HepG2 (cell line): Measurements from ENCODE around the gene SAMD8. TPM values are rescaled to one million over a fixed set of nuclear protein-coding genes. Genes with fewer than 3 reads are reported as not detected.

ENCODE experiments used
- ATAC-seq: fragments of 200-7000 bp; cut with Tn5 transposase; 3 replicates; pipeline ENCODE4 v1.9.1; 2020; ENCODE audit warnings: mild to moderate bottlenecking, moderate library complexity
- BruUV-seq: library from RNA; stranded (reverse); fragments of 400-500 nt; replicated peaks from 2 replicates; lab custom pipeline; 2021; lab: Mats Ljungman, UMichigan
- CTCF ChIA-PET: fragments of 300-600 bp; formaldehyde crosslinking; extraction: SDS; loops from one replicate; lab custom pipeline; 2021; ENCODE audit warnings: low total read pairs, inconsistent platforms, low intra/inter-chr PET ratio; lab: Yijun Ruan, JAX
- POLR2A ChIA-PET: fragments of 350-600 bp; sonication (Branson Sonifier 250); formaldehyde crosslinking; loops from one replicate; lab custom pipeline; 2020; ENCODE audit warnings: antibody characterized with exemption, inconsistent platforms; lab: Yijun Ruan, JAX
- DNase-seq: peaks from one replicate; pipeline ENCODE4 v3.0.0-alpha.2; 2015; ENCODE audit warnings: low spot score
- FAIRE-seq: peaks from 3 replicates; lab custom pipeline; 2011; peaks lifted over from hg19 to GRCh38; lab: Jason Lieb, UNC
- H2AFZ ChIP-seq: one replicate; pipeline ENCODE4 v1.6.1; 2011; ENCODE audit warnings: low read length, inconsistent platforms
- H3K27ac ChIP-seq: fragments of 300-600 bp; 3 replicates; pipeline ENCODE4 v1.8.0; 2011; ENCODE audit warnings: mixed run types, mild to moderate bottlenecking, mixed read lengths, low read length, inconsistent platforms; ENCODE audit not compliant: insufficient read depth; ENCODE audit errors: extremely low read length
- H3K27me3 ChIP-seq, 2 experiments: fragments of 200-600 bp in 1 of 2; 2 replicates in 1 of 2; 3 replicates in 1 of 2; pipeline versions ENCODE4 v1.6.0 to v1.8.0; 2011; ENCODE audit warnings: low read length in 2 of 2, mild to moderate bottlenecking in 2 of 2, moderate library complexity in 2 of 2, inconsistent platforms in 1 of 2; ENCODE audit not compliant: insufficient read depth in 2 of 2, control insufficient read depth in 1 of 2
- H3K36me3 ChIP-seq, 2 experiments: fragments of 200-600 bp in 1 of 2; replicated peaks in 1 of 2; 2 replicates in 1 of 2; 3 replicates in 1 of 2; pipeline versions ENCODE4 v1.5.1 to v1.8.0; 2011; ENCODE audit warnings: low read length in 2 of 2, inconsistent platforms in 1 of 2; ENCODE audit not compliant: insufficient read depth in 2 of 2, control insufficient read depth in 1 of 2
- H3K4me1 ChIP-seq: 2 replicates; pipeline ENCODE4 v1.5.1; 2012; ENCODE audit warnings: low read length, inconsistent platforms; ENCODE audit not compliant: insufficient read depth
- H3K4me2 ChIP-seq: 2 replicates; pipeline ENCODE4 v1.6.0; 2011; ENCODE audit warnings: low read depth, low read length, inconsistent platforms
- H3K4me3 ChIP-seq, 3 experiments: fragments of 200-600 bp in 1 of 3; sonication (generic), shearing (Covaris generic) in 1 of 3; replicated peaks in 1 of 3; 2 replicates each; pipeline ENCODE4 v1.5.1; 2011 to 2016; ENCODE audit warnings: low read length in 3 of 3, inconsistent platforms in 2 of 3, low read depth in 2 of 3, mild to moderate bottlenecking in 2 of 3, control low read depth in 1 of 3, mixed read lengths in 1 of 3; ENCODE audit not compliant: insufficient read depth in 1 of 3
- H3K79me2 ChIP-seq: one replicate; pipeline ENCODE4 v1.6.1; 2011; ENCODE audit warnings: low read length, inconsistent platforms; ENCODE audit not compliant: insufficient read depth
- H3K9ac ChIP-seq: 2 replicates; pipeline ENCODE4 v1.6.0; 2011; ENCODE audit warnings: mild to moderate bottlenecking, low read depth, low read length, inconsistent platforms; ENCODE audit not compliant: insufficient read depth
- H3K9me3 ChIP-seq: 2 replicates; pipeline ENCODE4 v1.5.1; 2012; ENCODE audit warnings: mild to moderate bottlenecking, low read length
- H4K20me1 ChIP-seq: 2 replicates; pipeline ENCODE4 v1.6.0; 2011; ENCODE audit warnings: inconsistent platforms, mild to moderate bottlenecking, low read length, moderate library complexity; ENCODE audit not compliant: insufficient read depth
- ATF7 ChIP-seq, 2 experiments: fragments of 450-650 bp in 1 of 2; sonication (generic) in 1 of 2; formaldehyde crosslinking in 1 of 2; IDR thresholded peaks; 2 replicates each; pipeline versions ENCODE4 v1.4.0 to v1.6.1; 2016 to 2020; ENCODE audit warnings: antibody characterized with exemption in 1 of 2, mild to moderate bottlenecking in 1 of 2, missing genetic modification reagents in 1 of 2
- MTA1 ChIP-seq: sonication (generic); formaldehyde crosslinking; IDR thresholded peaks from 2 replicates; pipeline ENCODE4 v1.4.0; 2020; ENCODE audit warnings: missing genetic modification reagents, mild to moderate bottlenecking, borderline replicate concordance
- PRPF4 ChIP-seq: fragments of 200-400 bp; formaldehyde crosslinking; IDR thresholded peaks from 2 replicates; pipeline ENCODE4 v1.6.1; 2016; ENCODE audit warnings: low read length, low read depth; ENCODE audit not compliant: poor library complexity, severe bottlenecking
- SMYD3 ChIP-seq: sonication (generic); formaldehyde crosslinking; IDR thresholded peaks from 2 replicates; pipeline ENCODE4 v1.8.1; 2023; ENCODE audit warnings: mild to moderate bottlenecking, missing genetic modification reagents
- ZNF180 ChIP-seq: sonication (generic); formaldehyde crosslinking; IDR thresholded peaks from 2 replicates; pipeline ENCODE4 v1.4.0; 2020; ENCODE audit warnings: low read depth, missing genetic modification reagents, borderline replicate concordance
- ZNF263 ChIP-seq: sonication (generic); formaldehyde crosslinking; IDR thresholded peaks from 2 replicates; pipeline ENCODE4 v1.4.0; 2020; ENCODE audit warnings: missing genetic modification reagents
- ZNF292 ChIP-seq: sonication (generic); formaldehyde crosslinking; IDR thresholded peaks from 2 replicates; pipeline ENCODE4 v1.8.1; 2022; ENCODE audit warnings: mild to moderate bottlenecking, low read depth, missing genetic modification reagents, borderline replicate concordance
- ZNF644 ChIP-seq: IDR thresholded peaks from 2 replicates; pipeline ENCODE4 v1.6.1; 2016; ENCODE audit warnings: low read depth
- WGBS: methylation state at CpG from one replicate; pipeline ENCODE4 v1.1.6; 2017; ENCODE audit warnings: low lambda C conversion rate; 5-methylcytosine and 5-hydroxymethylcytosine counted together
- in situ Hi-C: cut with HindIII; loops from 2 replicates; pipeline ENCODE4 v1.10.0; 2017; ENCODE audit warnings: low pct_unique_long_range_greater_than_20kb; ENCODE audit not compliant: extremely low pct_ligation_motif_present
- intact Hi-C: fragments of 100-400 bp; cut with micrococcal nuclease; formaldehyde crosslinking; loops from one replicate; pipeline ENCODE4 v1.10.0; 2022; ENCODE audit not compliant: unreplicated experiment
- polyA plus RNA-seq, 8 experiments: library from polyadenylated mRNA; depleted of rRNA in 3 of 8; stranded (reverse) in 7 of 8; unstranded in 1 of 8; fragments of >200 nt; fragmentation: Illumina TruSeq in 4 of 8; extraction: Trizol in 4 of 8; gene quantifications; 2 replicates each; pipeline versions ENCODE4 v1.2.1 to v1.2.3, GENCODE V29; 2011 to 2016; ENCODE audit warnings: low read depth in 4 of 8, missing spikeins in 1 of 8, mixed read lengths in 1 of 8; ENCODE audit not compliant: insufficient read depth in 1 of 8
- total RNA-seq, 5 experiments: library from RNA; depleted of rRNA; stranded (reverse); fragments of >200 nt; fragmentation: Illumina TruSeq; extraction: Trizol; gene quantifications; 2 replicates each; pipeline ENCODE4 v1.2.3, GENCODE V29; 2016; ENCODE audit warnings: low read depth in 1 of 5

Gene SAMD8
- total and polyA plus RNA-seq, 2 of the 13 experiments (the other 11 are each of a cell fraction or from before 2014, with no cell fraction given) = 10.4 to 13.2 TPM

GRCh38 chr10:75062506-75063299, 48.8 kb upstream of the SAMD8 start:
- WGBS = 64% methylated on average over 7 of the region's 10 CpGs
- no peak for FAIRE-seq

DNA sequence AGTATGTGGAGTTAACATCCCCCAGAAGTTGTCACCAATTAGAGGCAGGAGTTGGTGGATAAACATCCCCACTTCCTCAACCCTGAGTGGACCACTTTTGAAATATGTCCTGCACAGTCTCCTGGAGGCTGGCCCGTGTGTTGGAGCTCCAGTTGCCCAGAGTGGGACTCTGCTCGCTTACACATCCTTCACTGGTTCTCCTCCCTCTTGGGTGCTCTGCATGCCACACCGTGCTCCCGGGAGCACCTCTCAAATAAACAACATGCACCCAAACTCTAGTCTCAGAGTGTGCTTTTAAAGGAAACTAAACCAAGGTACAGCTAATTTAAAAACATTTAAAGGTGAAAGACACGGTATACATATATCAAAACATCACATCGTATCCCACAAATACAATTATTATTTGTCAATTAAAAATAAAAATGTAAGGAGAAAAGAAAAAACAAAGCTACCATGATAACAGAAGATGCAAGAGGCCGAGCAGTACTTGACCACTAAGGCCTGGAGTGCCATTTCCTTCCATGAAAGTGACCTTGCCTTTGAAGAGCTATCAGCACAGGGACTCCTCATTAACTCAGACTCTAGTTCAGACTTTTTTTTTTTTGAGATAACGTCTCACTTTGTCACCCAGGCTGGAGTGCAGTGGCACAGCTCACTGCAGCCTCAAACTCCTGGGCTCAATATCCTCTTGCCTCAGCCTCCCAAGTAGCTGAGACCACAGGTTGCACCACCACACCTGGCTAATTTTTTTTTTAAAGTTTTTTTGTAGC, 47.8 kb upstream of the SAMD8 start:
- ATAC-seq = no peak
- CTCF ChIA-PET = no interaction called here
- POLR2A ChIA-PET = no interaction called here
- Histone ChIP-seq H2AFZ (no peak overlapping the region), H3K9ac (no peak overlapping the region), H3K4me1 (no peaks in the 10 kb centered on the region), H3K79me2 (no peaks in the 10 kb centered on the region), H3K4me2 (no peak overlapping the region), H3K9me3 (no peaks in the 10 kb centered on the region), H3K36me3 (no peaks in the 10 kb centered on the region), H3K27me3 (peaks cover 0 to 7% of the 10 kb centered on the region in 2 experiments; a peak in 3 of 5 replicates), H3K4me3 (no peak overlapping the region), H4K20me1 (no peaks in the 10 kb centered on the region), H3K27ac (no peak overlapping the region)
- BruUV-seq = no TSS peak
- DNase-seq = no peak
- intact Hi-C loops (no loop called here), in situ Hi-C loops (no loop called here)
- TF ChIP-seq ZNF292 = no peak
- peak; percentile 90 for TF ChIP-seq ZNF263 (CRISPR knock-in tag)
- WGBS = 24% methylated on average over 8 of the region's 8 CpGs
- no peak for FAIRE-seq

More at GRCh38 chr10:75062506-75063299, 48.8 kb upstream of the SAMD8 start:
- DNase-seq (no peak), ATAC-seq (no peak)
- Histone ChIP-seq H4K20me1 (no peaks in the 10 kb centered on the region), H3K4me2 (no peak overlapping the region), H3K4me3 (no peak overlapping the region), H2AFZ (no peak overlapping the region), H3K27ac (no peak overlapping the region), H3K79me2 (no peaks in the 10 kb centered on the region), H3K27me3 (peaks cover 0 to 7% of the 10 kb centered on the region in 2 experiments; a peak in 3 of 5 replicates), H3K9me3 (no peaks in the 10 kb centered on the region), H3K4me1 (no peaks in the 10 kb centered on the region), H3K36me3 (no peaks in the 10 kb centered on the region), H3K9ac (no peak overlapping the region)
- ChIA-PET CTCF (no interaction called here), POLR2A (no interaction called here)
- no TSS peak for BruUV-seq
- in situ Hi-C loops (no loop called here), intact Hi-C loops (no loop called here)
- TF ChIP-seq ATF7 (IDR thresholded peaks at IDR 0.05) = no peak
- TF ChIP-seq ATF7 (CRISPR knock-in tag; IDR thresholded peaks at IDR 0.05) = no peak
- no peak for TF ChIP-seq PRPF4
- TF ChIP-seq MTA1 = no peak
- TF ChIP-seq ZNF644 (CRISPR knock-in tag) = no peak
- peak; percentile 95; the same call in 1 of the 2 replicates for TF ChIP-seq ZNF180
- TF ChIP-seq SMYD3 (CRISPR knock-in tag) = no peak
